SKM-1 treated with dmso at 0.1 percent for 144 hours (cell line): ENCODE results near the gene ZFHX3.
A peak's percentile ranks its signal among the peaks of the same experiment; 100 is the strongest.

Experiments
- DNase-seq: peaks from one replicate; lab custom pipeline; 2025; ENCODE audit not compliant: unreplicated experiment; lab: John Stamatoyannopoulos, UW

The ZFHX3 gene

GRCh38 chr16:73069581-73070262, 21.8 kb upstream of the ZFHX3 start:
- DNase-seq: no peak

GRCh38 chr16:73068541-73069401, 20.8 kb upstream of the ZFHX3 start:
- peak; percentile 71 for DNase-seq

- DNase-seq: no peak
Measured at GRCh38 chr16:73067671-73068540, 20.0 kb upstream of the ZFHX3 start.

- no peak for DNase-seq
Measured at GRCh38 chr16:73066927-73067670, 19.2 kb upstream of the ZFHX3 start.

- no peak for DNase-seq
Measured at GRCh38 chr16:73066331-73066926, 18.5 kb upstream of the ZFHX3 start.

GRCh38 chr16:73065632-73066330, 17.9 kb upstream of the ZFHX3 start:
- DNase-seq: no peak

GRCh38 chr16:73064994-73065545, 17.1 kb upstream of the ZFHX3 start:
- DNase-seq: no peak

- DNase-seq: no peak
Measured at GRCh38 chr16:73064212-73064993, 16.5 kb upstream of the ZFHX3 start.

- no peak for DNase-seq
Measured at GRCh38 chr16:73063854-73064211, 15.9 kb upstream of the ZFHX3 start.

GRCh38 chr16:73062743-73063733, 15.1 kb upstream of the ZFHX3 start:
- DNase-seq: no peak

GRCh38 chr16:73062001-73062616, 14.2 kb upstream of the ZFHX3 start:
- no peak for DNase-seq

GRCh38 chr16:73060892-73061490, 13.1 kb upstream of the ZFHX3 start:
- no peak for DNase-seq

GRCh38 chr16:73059779-73060615, 12.1 kb upstream of the ZFHX3 start:
- no peak for DNase-seq

- DNase-seq: no peak
Measured at GRCh38 chr16:73058616-73059409, 10.9 kb upstream of the ZFHX3 start.

GRCh38 chr16:73058221-73058615, 10.3 kb upstream of the ZFHX3 start:
- no peak for DNase-seq
